HG02763 (cell line): ENCODE results near the gene SMYD3.

Experiments
- ATAC-seq: cut with Tn5 transposase; IDR thresholded peaks from one replicate; pipeline ENCODE4 v1.9.1; 2021; ENCODE audit warnings: mild to moderate bottlenecking, moderate library complexity; ENCODE audit not compliant: unreplicated experiment

SMYD3 gene

GRCh38 chr1:246220495-246221065, 286.5 kb downstream of the SMYD3 start:
- no peak for ATAC-seq

- ATAC-seq, result no peak
These were observed 287.5 kb downstream of the SMYD3 start for GRCh38 chr1:246219508-246220030.

DNA sequence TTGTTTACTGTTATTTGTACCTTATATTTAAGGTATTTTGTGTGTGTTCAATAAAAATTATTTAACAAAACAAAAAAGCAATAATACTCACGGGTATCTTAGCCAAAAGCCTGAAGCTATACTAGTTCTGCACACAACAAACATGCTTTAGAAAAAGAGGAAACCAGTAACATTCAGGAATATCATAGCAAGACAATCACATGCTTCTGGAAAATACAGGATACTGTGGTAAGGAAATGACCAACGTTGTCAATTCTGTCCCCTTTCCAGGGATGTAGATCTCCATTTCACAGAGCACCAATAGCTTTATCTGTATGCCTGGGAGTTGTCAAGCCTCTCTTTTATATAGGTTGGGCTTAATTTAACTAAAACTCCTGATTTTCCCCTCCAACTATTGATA, 288.4 kb downstream of the SMYD3 start:
- no peak for ATAC-seq

GRCh38 chr1:246216906-246217305, 290.2 kb downstream of the SMYD3 start:
- ATAC-seq, result no peak

DNA sequence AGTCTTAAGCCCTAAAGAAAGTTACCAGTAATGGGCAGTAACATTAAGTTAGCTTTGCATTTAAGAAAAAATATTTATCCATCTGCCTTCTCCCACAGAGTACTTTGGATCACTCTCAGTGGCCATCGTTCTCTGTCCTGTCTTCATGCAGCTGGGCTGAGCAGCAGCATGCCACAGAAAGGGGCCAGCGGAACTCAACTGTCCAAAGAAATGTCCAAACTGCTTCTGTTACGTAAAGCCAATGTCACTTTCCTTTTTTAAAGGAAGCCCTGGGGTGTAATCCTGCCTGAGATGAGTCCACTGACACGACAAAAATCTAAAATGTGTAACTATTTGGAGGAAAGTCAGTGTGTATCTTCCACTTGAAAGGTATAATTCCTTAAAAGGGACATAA, 291.6 kb downstream of the SMYD3 start:
- ATAC-seq, result no peak

GRCh38 chr1:246214708-246215509, 292.2 kb downstream of the SMYD3 start:
- ATAC-seq, result peak; percentile 78

DNA sequence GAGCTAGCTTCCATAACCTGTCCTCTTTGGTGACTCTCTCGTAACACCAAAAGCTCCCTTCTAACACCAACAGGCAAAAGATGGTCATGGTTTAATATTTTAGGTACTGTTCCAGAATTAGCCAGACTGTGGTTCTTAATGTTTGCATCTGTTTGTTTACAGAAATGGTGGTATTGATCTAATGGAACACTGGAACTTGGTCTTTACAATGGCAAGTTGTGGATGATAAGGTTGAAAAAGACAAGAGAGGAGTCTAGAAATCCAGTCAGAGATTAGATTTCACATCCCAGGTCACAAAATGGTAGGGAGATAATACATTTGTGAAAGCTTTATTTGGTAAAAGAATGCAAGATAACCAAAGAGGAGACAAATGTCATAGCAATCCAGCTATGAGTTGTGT, 293.1 kb downstream of the SMYD3 start:
- ATAC-seq, result no peak

DNA sequence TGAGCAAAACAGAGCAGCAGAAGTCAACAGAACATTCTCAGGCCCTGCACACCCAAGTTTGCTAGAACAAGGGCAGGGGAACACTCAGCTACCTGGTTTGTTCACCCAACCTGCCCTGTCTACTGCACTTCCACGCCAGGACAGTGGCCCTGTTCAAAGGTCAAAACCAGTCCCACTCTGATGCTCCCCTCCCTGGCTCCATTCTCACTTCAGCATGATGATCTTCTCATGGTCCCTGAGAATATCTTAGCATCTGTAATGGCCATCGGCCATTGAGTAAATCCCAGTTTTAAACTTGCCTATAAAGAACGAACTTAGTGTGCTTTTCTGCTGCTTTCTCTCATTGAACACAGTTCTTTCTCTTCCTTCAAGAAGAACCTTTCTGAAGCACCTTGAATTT, 293.6 kb downstream of the SMYD3 start:
- no peak for ATAC-seq

DNA sequence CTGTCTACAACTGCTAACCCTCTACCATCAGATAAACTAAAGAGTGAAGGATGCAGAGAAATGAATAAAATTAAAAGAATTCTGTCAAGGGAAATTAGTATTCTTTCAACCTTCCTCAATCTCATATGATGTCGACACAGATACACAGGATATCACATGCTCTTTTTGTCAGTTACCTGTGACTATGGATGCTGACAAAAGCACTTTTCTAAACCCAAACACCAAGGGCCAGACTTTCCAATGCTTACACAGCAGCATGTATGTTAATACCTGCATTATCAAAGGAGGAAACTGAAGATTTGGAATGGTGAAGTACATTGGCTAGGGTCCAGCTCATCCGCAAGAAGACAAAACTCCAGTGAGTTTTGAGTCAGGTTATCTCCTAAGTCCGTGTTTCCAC, 294.0 kb downstream of the SMYD3 start:
- no peak for ATAC-seq

- no peak for ATAC-seq
These were observed 295.1 kb downstream of the SMYD3 start for GRCh38 chr1:246212013-246212412.

GRCh38 chr1:246210756-246211155, 296.3 kb downstream of the SMYD3 start:
- no peak for ATAC-seq

DNA sequence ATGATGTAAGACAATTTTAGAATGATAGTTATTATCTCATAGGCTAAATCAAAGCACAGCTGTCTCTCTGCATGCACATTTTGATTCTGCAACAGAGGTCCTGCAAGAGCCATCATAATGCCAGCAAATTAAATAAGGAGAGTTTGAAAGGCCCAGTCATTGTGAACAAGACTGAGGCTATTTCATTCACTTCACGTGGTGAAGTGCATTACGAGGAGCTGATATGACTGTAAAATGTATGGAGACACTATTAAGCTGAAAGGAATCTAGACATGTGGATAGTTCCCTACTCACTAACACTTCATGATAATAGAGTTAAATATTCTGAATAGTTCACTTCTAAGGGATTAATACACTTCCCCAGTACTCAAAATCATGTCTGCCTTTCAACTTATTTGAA, 299.0 kb downstream of the SMYD3 start:
- ATAC-seq, result no peak

DNA sequence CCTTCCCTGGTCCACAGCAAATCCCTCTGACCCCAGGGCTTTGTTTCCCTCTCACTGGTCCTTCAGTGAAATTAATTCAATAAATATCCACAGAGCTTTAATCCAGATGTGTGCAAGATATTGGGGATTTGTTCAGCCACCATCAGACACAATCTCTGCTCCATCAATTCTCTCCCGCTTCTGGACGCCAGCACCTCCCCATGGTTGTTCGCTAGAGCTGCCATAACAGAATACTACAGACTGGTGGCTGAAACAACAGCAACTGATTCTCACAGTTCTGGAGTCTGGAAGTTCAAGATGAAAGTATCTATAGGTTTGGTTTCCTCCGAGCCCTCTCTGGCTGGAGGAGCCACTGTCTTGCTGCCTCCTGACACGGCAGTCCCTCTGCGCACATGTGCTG, 303.9 kb downstream of the SMYD3 start:
- no peak for ATAC-seq

GRCh38 chr1:246200738-246201137, 306.3 kb downstream of the SMYD3 start:
- no peak for ATAC-seq

GRCh38 chr1:246200225-246200624, 306.9 kb downstream of the SMYD3 start:
- ATAC-seq, result no peak

DNA sequence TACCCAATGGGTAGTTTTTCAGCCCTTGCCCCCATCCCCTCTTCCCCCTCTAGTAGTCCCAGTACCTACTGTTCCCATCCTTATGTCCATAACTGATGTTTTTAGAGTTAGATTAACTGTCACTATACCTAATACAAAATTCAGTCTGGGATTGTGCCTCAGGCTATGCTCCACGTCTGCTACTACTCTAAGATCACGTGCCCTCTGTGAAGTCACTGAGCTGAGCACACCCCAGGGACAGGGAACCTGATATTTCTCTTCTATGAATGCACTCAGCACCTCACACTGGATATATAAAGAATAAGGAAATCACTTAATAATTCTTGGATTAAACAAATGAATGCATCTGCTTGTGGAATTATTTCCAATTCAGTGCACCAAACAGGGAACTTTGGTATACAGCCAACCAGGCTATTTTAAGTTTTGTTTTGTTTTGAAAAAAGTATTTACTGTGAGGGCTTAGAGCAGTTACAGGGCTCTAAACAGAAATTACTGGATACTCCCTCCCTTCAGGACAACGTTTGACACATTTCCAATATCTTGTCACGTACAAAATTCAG, 307.9 kb downstream of the SMYD3 start:
- ATAC-seq, result no peak

- ATAC-seq, result no peak
These were observed 308.8 kb downstream of the SMYD3 start for GRCh38 chr1:246198115-246198816.

GRCh38 chr1:246197076-246197475, 310.0 kb downstream of the SMYD3 start:
- no peak for ATAC-seq

DNA sequence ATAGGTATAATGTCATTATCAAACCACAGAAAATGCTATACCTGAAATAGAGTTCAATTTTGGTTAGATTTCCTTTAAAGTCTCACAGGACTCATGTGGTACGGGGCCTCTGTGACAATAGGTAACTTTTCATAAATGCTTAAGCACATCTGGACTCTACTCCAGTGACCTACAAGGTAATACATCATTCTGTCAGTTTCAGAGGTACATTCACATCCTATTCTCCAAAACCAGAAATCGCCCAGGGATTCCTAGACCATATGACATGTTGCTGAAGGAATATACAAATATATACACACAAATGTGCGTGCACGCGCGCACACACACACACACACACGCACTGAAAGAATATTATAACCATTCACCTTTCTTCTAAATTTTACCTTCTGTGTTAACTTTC, 311.8 kb downstream of the SMYD3 start:
- ATAC-seq, result no peak

- ATAC-seq, result no peak
These were observed 313.5 kb downstream of the SMYD3 start for GRCh38 chr1:246193537-246193936.

- no peak for ATAC-seq
These were observed 318.0 kb downstream of the SMYD3 start for GRCh38 chr1:246189126-246189525.
